Stimulated activated CD8-positive, alpha-beta memory T cell treated with anti-CD3 and anti-CD28 coated beads, Interleukin-2, amount 100 ng/mL, for 1 hour (primary cell): ENCODE data around the gene PDE6D.
"Not testable (repeated sequence)": the region's sequence is repeated elsewhere in the genome, so short reads cannot be mapped to it uniquely, and the experiment has no call there.

Experiments used
- DNase-seq, 2 donors: peaks; one replicate each; pipeline ENCODE4 v3.0.0-alpha.2; 2020; ENCODE audit warnings: low read depth in 2 of 2

PDE6D gene

DNA sequence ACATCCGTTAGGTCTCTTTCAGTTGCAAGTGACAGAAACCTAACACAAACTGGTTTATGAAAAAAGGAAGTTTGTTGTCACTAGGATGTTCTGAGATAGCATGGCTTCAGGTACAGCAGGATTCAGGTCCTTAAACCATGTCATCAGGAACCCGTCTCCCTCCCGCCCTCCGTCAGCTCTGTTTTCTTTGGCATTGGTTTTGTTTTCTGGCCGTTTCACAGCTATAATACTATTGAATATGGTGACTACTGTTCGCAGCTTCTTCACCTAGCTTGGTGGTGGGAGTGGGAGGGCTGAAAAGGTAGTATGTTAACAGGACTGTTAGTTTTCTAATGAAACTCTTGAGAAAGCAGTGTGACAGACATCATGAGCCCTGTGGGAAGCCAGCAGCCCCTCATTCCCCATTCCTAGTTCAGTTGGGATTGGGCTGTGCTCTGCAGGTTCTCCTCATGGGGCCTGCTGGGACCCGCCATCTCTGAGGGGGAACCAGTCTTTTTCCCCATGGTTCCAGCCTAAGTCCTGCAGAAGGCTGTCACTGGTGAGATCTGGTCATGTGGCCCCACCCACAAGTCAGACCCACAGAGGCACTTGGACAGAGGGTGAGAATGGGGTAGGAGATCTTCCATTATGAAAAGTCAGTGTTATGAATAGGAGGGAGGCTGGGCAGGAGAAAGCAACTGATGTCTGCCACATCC lies 60.6 kb downstream of the PDE6D start:
- DNase-seq: no peak

- no peak for DNase-seq
Observed at GRCh38 chr2:231718799-231719198, 62.3 kb downstream of the PDE6D start.

- DNase-seq: no peak
Observed at GRCh38 chr2:231717281-231718171, 63.6 kb downstream of the PDE6D start.

DNA sequence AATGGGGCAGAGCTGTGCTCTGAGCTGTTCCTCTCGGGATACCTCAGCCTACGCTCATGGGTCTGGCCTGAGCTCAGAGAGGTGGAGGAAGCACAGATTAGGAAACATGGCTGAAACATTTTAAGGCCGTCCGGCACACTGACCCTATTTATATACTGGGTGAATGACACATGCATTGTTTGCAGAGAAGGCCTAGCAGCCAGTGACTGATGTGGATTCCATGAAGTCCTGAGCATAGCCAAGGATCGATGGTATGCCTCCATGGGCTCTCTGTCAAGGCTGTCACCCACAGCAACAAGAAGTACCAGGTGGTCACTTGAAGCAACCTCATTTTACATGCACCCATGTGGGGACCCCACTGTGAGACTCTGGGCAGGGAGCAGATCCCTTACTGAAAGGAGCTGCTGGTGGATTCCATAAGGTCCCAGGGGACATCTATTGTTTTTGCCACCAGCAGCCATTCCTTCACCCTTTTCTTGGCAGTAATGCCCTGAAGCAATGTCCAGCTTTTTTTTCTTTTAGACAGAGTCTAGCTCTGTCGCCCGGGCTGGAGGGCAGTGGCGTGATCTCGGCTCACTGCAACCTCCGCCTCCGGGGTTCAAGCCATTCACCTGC lies 64.3 kb downstream of the PDE6D start:
- no peak for DNase-seq

- DNase-seq: no peak
Observed at GRCh38 chr2:231715988-231716616, 65.0 kb downstream of the PDE6D start.

DNA sequence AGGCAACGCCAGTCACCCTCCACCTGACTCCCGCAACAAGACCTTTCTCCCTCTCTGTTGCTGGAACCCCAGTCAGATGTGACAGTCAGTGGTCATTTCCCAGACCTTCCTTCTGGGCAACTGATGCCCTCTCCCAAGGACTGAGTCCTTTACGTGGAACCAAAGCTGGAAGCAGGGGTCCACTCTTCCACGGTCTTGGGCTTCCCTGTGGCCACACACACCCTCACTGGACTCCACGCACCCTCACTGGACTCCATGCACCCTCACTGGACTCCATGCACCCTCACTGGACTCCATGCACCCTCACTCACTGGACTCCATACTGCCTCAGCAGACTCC lies 65.6 kb downstream of the PDE6D start:
- DNase-seq: no peak

GRCh38 chr2:231714639-231715498 lies 66.2 kb downstream of the PDE6D start:
- DNase-seq: peak; percentile 63 to 71

- peak; percentile 78 to 86 for DNase-seq
Observed at GRCh38 chr2:231713730-231714638, 67.1 kb downstream of the PDE6D start.

GRCh38 chr2:231713406-231713729 lies 67.7 kb downstream of the PDE6D start:
- DNase-seq: not testable (repeated sequence)

DNA sequence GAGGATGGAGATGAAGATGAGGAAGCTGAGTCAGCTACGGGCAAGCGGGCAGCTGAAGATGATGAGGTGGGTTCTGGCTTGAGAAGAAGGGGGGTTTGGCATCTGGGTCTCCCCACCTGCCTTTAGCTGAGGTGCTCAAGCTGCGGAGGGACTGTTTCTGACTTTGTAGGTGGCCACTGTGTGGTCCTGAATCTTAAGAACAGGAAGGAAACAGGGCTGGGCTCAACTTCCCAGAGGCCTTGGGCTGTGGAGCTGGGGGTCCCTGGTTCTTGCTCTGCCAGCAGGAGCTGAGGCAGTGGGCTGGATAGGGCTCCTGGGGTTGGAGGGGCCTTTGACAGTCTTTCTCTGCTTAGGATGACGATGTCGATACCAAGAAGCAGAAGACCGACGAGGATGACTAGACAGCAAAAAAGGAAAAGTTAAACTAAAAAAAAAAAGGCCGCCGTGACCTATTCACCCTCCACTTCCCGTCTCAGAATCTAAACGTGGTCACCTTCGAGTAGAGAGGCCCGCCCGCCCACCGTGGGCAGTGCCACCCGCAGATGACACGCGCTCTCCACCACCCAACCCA lies 68.5 kb downstream of the PDE6D start:
- not testable (repeated sequence) for DNase-seq

DNA sequence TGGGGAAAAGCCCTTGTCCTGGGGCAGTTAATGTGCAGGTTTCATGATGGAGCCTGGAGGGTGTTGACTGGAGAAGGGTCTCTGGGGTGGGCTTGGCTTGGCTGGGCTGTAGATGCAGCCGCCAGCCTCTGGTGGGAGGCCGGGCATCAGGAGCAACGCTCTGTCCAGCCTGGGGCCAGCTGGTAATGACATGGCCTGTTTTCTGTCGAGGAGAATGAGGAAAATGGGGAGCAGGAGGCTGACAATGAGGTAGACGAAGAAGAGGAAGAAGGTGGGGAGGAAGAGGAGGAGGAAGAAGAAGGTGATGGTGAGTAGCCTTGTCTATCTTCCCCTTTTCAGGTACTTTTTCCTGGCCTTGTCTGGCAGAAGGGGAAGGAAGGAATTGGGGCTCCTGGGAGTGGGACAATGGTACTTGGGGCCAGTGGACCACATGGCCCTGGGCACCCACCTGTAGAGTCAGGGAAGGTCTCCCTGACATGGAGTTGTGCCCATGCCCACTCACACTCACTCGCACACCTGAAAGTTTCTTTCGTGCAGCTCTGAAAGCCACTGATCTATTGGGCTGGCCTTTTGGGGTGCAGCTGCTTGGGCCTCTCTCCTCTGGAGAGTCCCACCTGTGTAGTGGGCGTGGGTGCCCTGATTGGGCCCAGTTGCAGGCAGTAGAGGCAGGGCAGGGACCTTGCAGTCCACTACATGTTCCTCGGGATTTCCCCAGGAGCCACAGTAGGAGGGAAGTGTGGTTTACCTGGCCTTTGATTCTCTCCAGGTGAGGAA lies 69.2 kb downstream of the PDE6D start:
- DNase-seq: no peak

- no peak for DNase-seq
Observed at GRCh38 chr2:231710799-231711676, 70.0 kb downstream of the PDE6D start.

DNA sequence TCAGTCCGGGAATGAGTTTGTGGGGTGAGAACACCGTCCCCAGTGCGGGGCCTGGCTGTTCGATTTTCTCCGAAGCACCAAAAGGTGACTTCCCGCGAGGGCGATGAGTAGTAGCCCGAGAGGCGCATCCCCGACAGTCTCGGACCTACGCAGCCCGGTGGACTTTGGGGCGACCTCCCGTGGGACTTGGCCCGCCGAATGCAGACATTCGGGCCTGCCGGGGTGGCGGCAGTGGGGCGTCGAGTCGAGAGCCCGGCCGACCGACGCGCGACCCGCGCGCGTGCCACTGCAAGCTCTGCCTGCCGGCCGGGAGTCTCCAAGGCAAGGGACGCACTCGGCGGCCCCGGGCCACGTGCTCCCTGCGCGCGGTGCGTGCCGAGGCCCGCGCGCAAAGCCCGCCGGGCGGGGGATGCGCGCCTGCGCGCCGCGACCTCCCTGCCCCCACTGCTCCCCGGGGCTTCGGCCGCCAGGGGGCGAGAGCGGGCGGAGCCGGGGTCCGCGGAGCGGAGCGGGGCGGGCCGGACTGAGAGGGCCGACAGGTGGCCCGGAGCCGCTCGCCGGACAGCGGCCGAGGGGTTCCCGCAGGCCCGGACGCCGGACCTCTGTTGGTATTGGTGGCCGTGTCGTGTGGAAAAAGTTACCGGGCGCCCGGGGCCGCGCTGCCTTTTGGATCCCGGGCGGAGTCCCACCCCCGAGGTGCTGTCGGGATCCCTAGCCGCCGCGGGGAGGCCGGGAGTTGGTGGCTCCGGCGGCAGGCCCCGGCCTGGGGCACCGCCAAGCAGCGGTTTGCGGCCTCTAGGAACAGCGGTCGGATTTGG lies 70.9 kb downstream of the PDE6D start:
- peak; percentile 70 to 71 for DNase-seq

- no peak for DNase-seq
Observed at GRCh38 chr2:231709636-231709980, 71.5 kb downstream of the PDE6D start.

GRCh38 chr2:231708773-231709635 lies 72.1 kb downstream of the PDE6D start:
- peak in 1 of 2 donors; percentile 49 for DNase-seq
